GM12872 (cell line): Measurements from ENCODE around the gene RNF213.

Experiments used
- TF ChIP-seq, protein P1 (sequence below): IDR thresholded peaks from 3 replicates; pipeline ENCODE4 v1.5.1; 2011; ENCODE audit warnings: low read depth, mild to moderate bottlenecking, low read length, moderate library complexity; ENCODE audit not compliant: insufficient read depth

The RNF213 gene

DNA sequence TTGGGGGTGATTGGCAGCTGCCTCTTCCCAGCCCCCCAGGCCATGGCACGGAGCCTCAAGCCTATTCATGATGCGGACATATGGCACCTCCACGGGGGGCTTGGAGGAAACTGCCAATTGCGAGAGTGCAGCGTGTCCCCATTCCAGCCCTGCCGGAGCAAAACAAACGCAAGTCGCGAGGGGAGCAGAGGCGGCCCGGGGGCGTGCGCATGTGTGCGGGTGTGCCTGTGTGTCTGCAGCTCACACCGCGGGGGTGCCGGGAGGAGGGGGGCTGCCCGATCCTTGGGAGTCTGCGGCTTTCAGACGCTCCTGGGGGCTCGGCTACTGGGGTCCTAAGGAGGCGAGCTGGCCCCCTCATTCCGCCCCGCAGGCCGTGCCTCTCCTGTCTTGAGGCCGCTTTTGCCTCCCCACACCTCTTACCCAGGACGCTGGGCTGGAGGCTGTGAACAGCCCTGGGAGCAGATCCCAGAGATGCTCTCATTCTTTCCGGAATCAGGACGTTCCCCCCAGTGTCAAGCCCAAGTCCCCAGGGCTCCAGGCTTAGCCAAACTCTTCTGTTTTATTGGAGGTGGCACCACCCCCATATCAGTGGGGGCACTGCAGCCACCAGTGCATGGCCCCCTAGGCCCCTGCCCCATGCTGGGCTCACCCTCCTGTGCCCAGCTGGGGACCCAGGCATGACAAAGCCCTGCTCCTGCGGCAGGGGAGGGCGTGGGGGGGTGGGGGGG lies 183.4 kb downstream of the RNF213 start:
- TF ChIP-seq, protein P1, sequence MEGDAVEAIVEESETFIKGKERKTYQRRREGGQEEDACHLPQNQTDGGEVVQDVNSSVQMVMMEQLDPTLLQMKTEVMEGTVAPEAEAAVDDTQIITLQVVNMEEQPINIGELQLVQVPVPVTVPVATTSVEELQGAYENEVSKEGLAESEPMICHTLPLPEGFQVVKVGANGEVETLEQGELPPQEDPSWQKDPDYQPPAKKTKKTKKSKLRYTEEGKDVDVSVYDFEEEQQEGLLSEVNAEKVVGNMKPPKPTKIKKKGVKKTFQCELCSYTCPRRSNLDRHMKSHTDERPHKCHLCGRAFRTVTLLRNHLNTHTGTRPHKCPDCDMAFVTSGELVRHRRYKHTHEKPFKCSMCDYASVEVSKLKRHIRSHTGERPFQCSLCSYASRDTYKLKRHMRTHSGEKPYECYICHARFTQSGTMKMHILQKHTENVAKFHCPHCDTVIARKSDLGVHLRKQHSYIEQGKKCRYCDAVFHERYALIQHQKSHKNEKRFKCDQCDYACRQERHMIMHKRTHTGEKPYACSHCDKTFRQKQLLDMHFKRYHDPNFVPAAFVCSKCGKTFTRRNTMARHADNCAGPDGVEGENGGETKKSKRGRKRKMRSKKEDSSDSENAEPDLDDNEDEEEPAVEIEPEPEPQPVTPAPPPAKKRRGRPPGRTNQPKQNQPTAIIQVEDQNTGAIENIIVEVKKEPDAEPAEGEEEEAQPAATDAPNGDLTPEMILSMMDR = no peak

DNA sequence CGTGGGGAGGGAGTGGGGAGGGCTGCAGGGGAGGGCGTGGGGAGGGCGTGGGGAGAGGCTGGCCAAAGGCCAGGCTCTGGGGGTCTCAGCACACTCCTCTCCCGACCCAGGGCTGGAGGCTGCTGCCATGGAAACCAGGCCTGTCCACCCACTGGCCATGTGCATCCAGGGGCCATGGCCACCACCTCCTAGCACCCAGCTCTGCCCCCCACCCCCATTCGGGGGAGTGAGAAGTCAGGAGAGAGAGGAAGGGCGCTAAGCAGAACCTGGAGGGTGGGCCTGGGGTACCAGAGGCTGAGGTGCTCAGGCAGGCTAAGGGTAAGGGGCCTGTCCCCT lies 184.0 kb downstream of the RNF213 start:
- TF ChIP-seq, protein P1 = no peak

DNA sequence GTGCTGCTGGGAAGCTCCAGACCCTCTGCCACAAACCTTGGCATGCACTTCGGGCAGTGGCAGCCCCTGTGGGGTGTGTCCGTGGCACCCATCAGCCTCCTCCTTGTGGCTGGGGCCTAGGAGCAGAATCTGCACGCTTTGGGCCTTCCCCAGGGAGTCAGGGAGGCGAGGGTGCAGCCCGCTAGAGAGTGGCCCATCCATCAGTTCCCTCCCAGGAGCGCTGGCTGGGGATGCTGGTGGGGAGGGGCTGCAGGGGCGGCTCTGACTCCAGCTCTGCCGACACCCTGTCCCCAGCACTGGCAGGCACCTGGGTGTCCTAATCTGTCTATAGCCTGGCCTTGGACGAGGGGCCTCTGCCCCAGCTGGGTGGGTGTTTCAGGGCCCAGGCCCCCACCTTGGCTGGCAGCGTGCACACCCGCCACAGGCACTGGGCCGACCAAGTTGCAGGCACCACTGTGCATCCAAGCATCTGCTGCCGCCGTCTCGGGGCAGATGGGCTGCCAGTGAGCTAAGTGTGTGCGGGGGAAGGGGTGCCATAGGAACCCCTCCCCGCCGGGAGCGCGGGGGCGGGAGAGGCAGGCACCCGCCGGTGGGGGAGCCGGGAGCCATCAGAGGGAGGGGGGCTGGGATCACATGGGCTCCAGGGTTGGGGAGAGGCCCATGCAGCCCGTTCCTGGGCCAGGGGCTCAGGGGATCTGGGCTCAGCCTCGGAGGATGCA lies 184.5 kb downstream of the RNF213 start:
- TF ChIP-seq, protein P1 = no peak

DNA sequence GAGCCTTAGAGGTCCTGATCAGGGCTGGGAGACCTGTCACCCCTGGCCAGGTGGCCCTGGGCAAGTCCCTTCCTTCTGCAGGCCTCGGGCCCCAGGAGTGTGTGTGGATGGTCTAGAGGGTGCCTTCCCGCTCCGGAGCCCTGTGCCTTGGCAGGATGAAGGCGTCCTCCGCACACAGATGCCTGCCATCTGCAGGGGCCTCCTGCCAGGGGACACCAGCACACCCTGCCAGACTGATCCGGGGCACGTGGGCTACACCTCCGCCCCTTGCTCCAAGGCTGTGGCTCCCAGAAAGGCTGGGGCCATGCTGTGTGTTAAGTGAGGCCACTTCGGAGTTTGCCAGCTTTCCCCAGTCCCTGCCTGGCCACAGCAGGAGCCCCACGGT lies 185.1 kb downstream of the RNF213 start:
- TF ChIP-seq, protein P1 = no peak

DNA sequence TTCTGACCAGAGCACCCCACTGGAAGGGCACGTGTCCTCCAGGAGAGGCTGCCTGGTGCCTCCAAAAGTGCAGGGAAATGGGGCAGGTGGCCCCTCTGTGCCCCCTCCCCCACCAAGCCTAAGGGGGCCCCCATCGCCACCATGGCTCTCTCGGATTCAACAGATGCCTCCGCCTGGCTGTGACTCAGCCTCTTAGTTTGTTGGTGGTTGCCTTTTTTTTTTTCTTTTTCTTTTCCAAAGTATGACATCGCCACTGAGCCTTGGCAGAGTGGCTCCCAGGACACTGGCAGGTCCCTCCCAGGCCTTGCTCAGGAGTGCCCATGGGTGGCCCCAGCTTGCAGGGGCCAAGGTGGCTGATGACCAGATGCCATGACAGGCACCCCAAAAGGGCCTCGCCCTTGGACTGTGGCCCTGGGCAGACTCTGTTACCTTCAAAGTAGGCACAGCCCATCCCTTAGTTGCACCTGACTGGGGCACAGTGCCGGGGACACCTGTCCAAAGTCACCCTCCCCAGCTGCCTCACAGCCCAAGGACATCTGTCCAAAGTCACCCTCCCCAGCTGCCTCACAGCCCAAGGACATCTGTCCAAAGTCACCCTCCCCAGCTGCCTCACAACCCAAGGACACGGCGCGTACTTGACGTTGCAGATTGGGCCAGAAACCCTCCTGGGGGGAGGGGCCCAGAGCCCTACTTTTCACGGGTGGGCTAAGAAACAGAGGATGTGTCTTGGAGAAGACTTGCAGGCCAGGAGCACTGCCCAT lies 186.2 kb downstream of the RNF213 start:
- TF ChIP-seq, protein P1 = no peak

DNA sequence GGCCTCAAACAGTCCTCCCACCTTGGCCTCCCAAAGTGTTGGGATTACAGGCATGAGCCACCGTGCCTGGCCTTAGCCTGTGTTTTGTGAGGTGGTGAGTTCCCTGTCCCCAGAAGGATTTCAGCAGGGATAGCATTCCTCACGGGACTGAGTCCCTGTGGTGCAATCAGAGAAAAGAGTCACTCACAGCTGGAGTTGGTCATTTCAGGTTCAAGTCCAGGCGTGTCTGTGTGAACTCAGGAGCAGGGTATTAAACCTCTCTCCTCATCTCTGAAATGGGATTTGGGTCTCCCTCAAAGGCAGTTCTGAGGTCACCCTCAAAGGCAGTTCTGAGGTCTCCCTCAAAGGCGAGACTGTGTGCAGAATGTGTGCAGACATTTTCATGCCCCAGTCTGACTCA lies 187.1 kb downstream of the RNF213 start:
- TF ChIP-seq, protein P1 = no peak
